Kidney glomerular epithelial cell (primary cell): Measurements from ENCODE around the gene KMT2C.
"Not testable (repeated sequence)": the region's sequence is repeated elsewhere in the genome, so short reads cannot be mapped to it uniquely, and the experiment has no call there.

Experiments
- DNase-seq: peaks from one replicate; lab custom pipeline; 2025; lab: John Stamatoyannopoulos, UW

The KMT2C gene

GRCh38 chr7:152402384-152403250, 33.2 kb downstream of the KMT2C start:
- no peak for DNase-seq

GRCh38 chr7:152399344-152399743, 36.5 kb downstream of the KMT2C start:
- no peak for DNase-seq

DNA sequence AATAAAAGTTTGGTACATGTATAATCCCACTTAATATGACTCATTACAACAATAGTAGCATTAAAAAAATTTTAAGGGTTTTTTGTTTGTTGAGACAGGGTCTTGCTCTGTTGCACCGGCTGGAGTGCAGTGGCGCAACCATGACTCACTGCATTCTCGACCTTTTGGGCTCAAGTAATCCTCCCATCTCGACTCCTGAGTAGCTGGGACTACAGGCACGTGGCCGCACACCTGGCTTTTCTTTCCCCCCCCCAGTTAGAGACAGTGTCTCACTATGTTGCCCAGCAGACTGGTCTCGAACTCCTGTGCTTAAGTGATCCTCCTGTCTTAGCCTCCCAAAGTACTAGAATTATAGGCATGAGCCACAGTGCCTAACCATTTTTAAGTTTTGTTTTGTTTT, 40.7 kb downstream of the KMT2C start:
- DNase-seq = no peak

GRCh38 chr7:152394214-152394613, 41.6 kb downstream of the KMT2C start:
- DNase-seq = not testable (repeated sequence)

DNA sequence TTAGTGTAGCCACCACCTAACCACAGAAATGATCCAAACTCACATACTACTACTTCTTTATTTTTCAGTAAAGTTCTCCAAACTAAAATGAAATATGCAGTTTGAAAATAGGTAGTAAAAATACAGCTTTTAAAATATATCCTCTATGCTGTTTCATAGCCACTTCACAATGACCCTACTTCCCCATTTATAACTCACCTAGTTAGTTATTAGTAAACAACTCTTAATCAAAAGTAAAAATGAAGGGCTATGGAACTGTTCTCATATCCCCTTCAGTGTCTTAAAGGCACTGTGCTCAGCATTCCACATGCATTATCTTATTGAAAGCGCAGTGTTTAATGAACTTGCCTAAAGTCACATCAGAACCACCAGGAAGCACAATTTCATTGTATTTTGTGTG, 43.5 kb downstream of the KMT2C start:
- DNase-seq = no peak

DNA sequence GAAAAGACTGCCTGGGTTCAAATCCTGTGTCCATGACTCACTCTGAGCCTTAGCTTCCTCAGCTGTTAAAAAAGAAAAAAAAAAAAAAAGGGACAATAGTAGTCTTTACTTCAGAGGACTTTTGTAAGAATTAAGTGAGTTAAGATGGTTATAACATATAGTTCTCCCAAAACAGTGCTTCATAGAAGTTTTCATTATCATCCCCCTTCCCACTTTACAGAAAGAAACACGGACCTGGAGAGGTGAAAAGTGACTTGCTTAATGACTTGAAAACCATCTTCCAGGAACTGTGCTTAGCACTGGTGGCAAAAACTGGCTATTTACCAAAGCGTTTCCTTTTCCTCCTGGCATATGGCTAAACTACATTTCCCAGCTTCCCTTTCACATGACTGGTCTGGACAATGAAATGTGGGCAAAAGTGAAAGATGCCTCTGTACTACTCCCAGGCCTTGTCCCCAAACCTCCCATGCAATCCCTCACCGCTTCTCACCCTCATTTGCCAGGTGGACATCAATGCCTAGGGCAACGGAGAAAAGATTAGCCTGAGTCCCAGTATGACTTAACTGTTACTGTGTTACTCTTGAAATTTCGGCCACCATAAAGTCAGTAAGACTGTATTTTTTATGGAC, 49.6 kb downstream of the KMT2C start:
- DNase-seq = not testable (repeated sequence)

DNA sequence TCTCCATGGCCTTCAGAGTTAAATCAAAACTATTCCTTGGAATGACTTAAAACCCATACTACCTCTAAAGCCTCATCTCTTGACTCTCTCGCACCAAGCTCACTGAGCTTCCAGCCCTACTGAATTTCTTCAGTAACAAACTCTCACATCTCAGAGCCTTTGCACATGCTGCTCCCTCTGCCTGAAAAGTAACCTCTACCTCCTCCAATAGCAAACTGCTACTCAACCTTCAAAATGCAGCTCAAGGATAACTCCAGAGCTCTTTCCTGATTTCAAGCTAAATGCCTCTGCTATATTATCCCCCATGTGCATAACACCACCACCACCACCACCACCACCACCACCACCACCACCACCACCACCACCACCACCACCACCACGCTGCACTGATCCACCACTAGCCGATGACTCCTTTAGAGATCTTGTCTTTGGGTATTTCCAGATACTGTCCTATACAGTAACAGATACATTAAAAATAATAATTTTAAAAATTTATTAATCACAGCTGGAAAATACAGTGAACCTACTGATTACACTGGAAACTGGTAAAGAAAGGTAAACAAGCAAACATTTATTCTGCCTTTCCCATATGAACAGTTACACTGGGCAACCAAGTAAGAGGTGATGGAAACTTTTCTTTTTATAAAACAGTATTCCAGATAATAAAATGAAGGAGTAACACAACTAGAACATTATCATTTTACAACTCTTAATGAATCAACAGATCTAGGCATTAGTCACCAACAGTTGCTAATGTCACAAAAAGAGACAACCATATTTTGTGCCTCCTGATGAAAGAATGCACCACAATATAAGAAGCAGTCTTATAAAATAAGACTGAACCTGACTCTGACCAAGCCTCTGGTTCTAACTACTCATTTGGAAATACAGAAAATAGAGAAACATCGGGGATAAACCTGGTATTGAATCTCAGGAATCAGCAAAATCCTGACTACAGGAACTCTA, 51.3 kb downstream of the KMT2C start:
- DNase-seq = not testable (repeated sequence)

DNA sequence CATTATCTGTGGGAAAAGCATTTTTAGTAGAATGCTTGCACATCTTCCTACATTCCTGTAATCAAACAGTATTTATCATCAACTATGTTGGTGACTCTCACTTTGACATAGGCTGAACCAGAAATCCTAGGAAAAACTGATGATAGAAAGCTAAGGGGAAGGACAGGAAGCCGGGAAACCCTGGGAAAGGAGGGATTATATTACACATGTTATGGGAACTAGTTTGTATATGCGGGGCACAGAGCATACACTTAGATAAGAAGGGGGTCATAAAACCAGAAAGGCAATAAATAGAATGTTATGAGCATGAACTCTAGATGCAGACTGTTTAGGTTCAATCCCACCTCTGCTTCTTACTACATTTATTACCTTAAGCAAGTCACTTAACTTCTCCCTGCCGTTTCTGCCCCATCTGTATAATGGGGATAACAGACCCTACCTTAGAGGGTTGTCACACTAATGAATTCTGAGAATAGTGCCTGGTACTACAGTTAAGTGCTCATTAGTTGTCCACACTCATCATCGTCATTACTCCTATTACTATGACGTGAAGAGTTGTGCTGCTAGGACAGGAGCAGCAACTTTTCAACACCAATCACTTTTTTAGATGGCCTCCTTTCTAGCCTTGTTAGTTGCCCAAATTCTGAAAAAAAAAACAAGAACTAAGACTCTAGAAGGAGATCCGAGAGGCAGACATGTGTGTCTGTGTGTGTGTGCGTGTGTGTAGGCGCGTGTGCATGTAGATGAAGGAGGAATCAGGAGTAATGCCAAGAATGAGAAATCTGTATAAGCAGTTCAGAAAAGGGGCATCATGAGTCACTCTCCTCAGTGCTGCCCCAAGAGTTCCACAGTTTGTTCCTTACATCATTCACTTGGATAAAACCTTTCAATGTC, 52.2 kb downstream of the KMT2C start:
- no peak for DNase-seq

GRCh38 chr7:152382244-152382643, 53.6 kb downstream of the KMT2C start:
- DNase-seq = no peak

- DNase-seq = not testable (repeated sequence)
Observed at GRCh38 chr7:152380931-152381578, 54.7 kb downstream of the KMT2C start.

DNA sequence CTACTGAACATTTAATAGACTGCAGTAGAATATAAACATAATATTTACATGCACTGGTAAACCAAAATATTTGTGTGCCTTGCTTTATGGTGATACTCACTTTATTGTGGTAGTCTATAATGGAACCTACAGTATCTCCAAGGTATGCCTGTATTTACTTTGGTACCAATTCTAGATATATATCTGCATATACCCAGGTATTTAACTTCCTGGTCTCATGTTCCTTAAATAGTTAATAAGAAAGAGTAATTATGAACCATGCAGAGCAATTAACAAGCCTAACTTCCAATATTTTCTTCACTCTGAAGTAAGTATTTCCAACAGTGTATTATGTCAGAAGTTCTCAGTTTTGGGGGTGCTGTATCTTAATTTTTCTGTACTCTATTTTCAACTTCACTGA, 57.3 kb downstream of the KMT2C start:
- DNase-seq = not testable (repeated sequence)

DNA sequence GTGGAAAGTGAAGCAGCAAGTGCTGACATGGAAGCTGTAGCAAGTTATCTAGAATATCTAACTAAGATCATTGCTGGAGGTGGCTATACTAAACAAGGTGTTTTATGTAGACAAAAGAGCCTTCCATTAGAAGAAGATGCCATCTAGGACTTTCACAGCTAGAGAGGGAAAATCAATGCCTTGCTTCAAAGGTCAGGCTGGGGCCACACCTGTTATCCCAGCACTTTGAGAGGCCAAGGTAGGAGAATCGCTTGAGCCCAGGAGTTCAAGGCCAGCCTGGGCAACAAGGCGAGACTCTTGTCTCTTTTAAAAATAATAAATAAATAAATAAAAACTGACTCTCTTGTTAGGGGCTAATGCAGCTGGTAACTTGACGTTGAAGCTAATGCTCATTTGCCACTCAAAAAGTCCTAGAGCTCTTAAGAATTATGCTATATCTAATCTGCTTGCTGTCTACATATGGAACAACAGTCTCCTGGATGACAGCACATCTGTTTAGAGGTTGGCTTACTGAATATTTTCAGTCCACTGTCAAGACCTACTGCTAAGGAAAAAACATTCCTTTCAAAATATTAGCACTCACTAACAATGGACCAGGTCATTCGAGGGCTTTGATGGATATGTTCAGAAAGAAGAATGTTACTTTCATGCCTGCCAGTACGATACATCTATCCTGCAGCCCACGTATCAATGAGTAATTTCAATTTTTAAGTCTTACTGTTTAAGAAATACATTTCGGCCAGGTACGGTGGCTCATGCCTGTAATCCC, 58.9 kb downstream of the KMT2C start:
- DNase-seq = not testable (repeated sequence)

DNA sequence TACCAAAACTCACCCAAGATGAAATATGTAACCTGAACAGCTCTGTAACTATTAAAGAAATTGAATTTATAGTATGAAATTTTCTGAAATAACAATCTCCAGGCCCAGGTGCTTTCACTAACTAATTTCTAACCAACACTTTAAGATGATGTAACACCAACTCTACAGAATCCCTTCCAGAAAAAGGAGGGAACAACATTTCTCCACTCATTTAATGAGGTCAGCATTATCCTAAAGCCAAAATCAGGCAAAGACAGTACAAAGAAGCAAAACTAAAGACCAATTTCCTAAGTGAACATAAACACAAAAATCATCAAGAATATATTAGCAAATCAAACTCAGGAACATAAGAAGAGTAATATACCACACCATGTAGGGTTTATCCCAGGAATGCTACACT, 65.5 kb downstream of the KMT2C start:
- DNase-seq = no peak

GRCh38 chr7:152369518-152369917, 66.3 kb downstream of the KMT2C start:
- no peak for DNase-seq

- DNase-seq = no peak
Observed at GRCh38 chr7:152367170-152367569, 68.6 kb downstream of the KMT2C start.

DNA sequence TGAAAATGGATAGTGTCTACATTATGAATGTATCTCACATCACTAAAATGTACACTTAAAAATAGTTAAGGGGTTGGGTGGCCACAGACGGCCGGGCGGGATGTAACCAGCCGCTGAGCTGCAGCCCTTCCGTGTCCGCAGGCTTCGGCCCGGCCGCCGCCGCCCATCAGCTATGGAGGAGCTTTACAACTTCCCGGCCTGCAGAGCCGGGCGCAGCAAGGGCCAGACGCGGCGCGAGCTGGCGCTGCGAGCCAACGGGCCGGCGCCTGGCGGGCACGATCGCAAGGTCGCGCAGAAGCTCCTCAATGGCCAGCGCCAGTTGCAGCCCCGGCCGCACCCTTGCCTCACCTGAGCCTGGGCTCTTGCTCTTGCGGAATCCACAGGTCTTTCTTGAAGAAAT, 69.1 kb downstream of the KMT2C start:
- no peak for DNase-seq

DNA sequence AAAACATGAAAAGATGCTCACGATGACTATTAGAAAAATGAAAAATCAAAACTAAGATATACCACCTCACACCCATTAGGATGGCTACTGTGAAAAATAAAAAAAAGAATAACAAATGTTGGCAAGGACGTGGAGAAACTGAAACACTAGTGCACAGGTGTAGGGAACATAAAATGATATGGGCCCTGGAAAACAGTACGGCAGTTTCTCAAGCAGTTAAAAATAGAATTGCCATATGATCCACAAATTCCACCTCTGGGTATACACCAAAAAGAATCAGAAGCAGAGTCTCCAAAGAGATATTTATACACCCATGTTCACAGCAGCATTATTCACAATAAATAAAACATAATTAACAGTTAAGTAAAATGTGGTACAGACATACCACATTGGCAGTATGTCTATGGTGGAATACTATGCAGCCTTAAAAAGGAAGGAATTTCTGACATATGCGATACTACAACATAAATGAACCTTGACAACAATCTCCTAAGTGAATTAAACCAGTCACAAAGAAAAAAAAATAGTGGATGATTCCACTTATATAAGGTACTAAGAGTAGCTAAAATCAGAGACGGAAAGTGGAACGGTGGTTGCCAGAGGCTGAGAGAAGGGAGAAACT, 69.7 kb downstream of the KMT2C start:
- no peak for DNase-seq

- no peak for DNase-seq
Observed at GRCh38 chr7:152363798-152364197, 72.0 kb downstream of the KMT2C start.

GRCh38 chr7:152362128-152362926, 73.5 kb downstream of the KMT2C start:
- DNase-seq = no peak
